Measurements from ENCODE around the gene MYO1E. TPM values are rescaled to one million over a fixed set of nuclear protein-coding genes. Genes with fewer than 3 reads are reported as not detected.

MYO1E gene
- total and polyA plus RNA-seq, 2 of the 4 experiments (the other 2 are of a cell fraction): 13.4 to 37.3 TPM

DNA sequence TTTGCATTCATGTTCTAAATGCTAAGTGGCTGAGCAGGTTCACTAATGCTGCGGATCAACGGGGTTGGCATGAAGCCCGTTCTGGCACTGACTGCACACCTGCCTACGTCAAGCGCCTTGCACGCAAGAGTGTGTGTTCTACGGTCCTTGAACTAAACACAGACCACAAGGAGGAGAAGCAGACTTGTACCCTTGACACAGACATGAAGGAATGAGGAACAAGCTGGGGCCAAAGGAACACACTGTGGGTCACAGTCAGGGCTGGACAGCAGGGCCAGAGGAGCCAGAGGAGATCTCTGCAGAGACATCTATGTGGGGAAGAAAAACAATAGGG, 214.0 kb downstream of the MYO1E start:
- Histone ChIP-seq H2BK5ac (ENCODE audit: low read depth, low read length, poor library complexity, severe bottlenecking) (no peak overlapping the region), H3K9me3 (ENCODE audit: control insufficient read depth, insufficient read depth, low read length) (no peaks in the 10 kb centered on the region), H4K91ac (ENCODE audit: insufficient read depth, low read depth, low read length) (no peak overlapping the region), H4K8ac (ENCODE audit: low read depth in 2 of 2, low read length in 2 of 2) (no peak overlapping the region), H3K18ac (ENCODE audit: low read depth, low read length) (no peak overlapping the region), H3K14ac (replicated peaks; ENCODE audit: low read depth, low read length) (no peak overlapping the region), H3K23ac (ENCODE audit: low read depth, low read length) (no peak overlapping the region), H4K20me1 (ENCODE audit: insufficient read depth, low read length) (no peaks in the 10 kb centered on the region), H3K36me3 (ENCODE audit: control insufficient read depth, insufficient read depth, low read length) (peaks cover 28% of the 10 kb centered on the region), H3K9me1 (ENCODE audit: insufficient read depth, low read length) (0 out of 2 replicates have a peak, but pooled peaks cover 2% of the 10 kb centered on the region), H3K4me1 (ENCODE audit: control insufficient read depth, insufficient read depth, low read length) (no peaks in the 10 kb centered on the region), H2BK120ac (ENCODE audit: low read depth, low read length) (no peak overlapping the region), H3K4me3 (ENCODE audit: insufficient read depth, low read depth, low read length) (no peak overlapping the region), H2AFZ (replicated peaks; ENCODE audit: low read length, poor library complexity) (no peak overlapping the region), H3K4ac (ENCODE audit: low read depth, low read length) (no peak overlapping the region), H3K9ac (ENCODE audit: low read depth, low read length) (no peak overlapping the region), H2BK15ac (ENCODE audit: low read depth, low read length) (no peak overlapping the region), H4K5ac (ENCODE audit: low read depth, low read length) (no peak overlapping the region), H3K79me1 (ENCODE audit: low read depth in 1 of 2, low read length in 2 of 2) (no peaks in the 10 kb centered on the region), H2AK5ac (ENCODE audit: low read depth, low read length) (no peak overlapping the region), H2AK9ac (replicated peaks; ENCODE audit: low read depth, low read length, poor library complexity) (no peak overlapping the region), H3K4me2 (ENCODE audit: low read depth, low read length) (no peak overlapping the region), H3K56ac (ENCODE audit: extremely low read depth, insufficient read depth, low read length) (no peak overlapping the region), H3K27me3 (ENCODE audit: control insufficient read depth, insufficient read depth, low read length) (no peaks in the 10 kb centered on the region), H2BK20ac (ENCODE audit: low read depth, low read length) (no peak overlapping the region), H3K27ac (ENCODE audit: insufficient read depth, low read length) (no peak overlapping the region)
- dilution Hi-C loops (cut with HindIII; ENCODE audit: low sequenced_read_pairs, unreplicated experiment): no loop called here
- ATAC-seq (ENCODE audit: low read depth) (no peak), DNase-seq (no peak)
- TF ChIP-seq CHD1 (IDR thresholded peaks at IDR 0.05; ENCODE audit: low read depth, low read length) (no peak), NFE2L2 (IDR thresholded peaks at IDR 0.05; ENCODE audit: low read depth, low read length) (no peak), MAFK (IDR thresholded peaks at IDR 0.05; ENCODE audit: low read depth, low read length) (no peak), CEBPB (IDR thresholded peaks at IDR 0.05; ENCODE audit: low read depth, low read length) (no peak), RCOR1 (IDR thresholded peaks at IDR 0.05; ENCODE audit: insufficient replicate concordance, low read length) (no peak), MXI1 (IDR thresholded peaks at IDR 0.05; ENCODE audit: borderline replicate concordance, low read depth, low read length) (no peak), RAD21 (IDR thresholded peaks at IDR 0.05; ENCODE audit: low read length) (no peak), CTCF (conservative IDR thresholded peaks at IDR 0.05; ENCODE audit: low read depth, low read length) (no peak), POLR2A (IDR thresholded peaks at IDR 0.05; ENCODE audit: low read depth, low read length) (no peak), BHLHE40 (IDR thresholded peaks at IDR 0.05; ENCODE audit: low read depth, low read length) (no peak), FOS (IDR thresholded peaks at IDR 0.05; ENCODE audit: low read depth, low read length) (no peak)
- in situ Hi-C loops (cut with MboI; ENCODE audit: low sequenced_read_pairs): no loop called here
- no TSS peak for BruUV-seq (replicated peaks)
- POLR2A ChIA-PET (ENCODE audit: unreplicated experiment): no interaction called here
- intact Hi-C loops (cut with micrococcal nuclease): no loop called here
- CTCF ChIA-PET: no interaction called here
- 100% methylated on average over 2 of the region's 7 CpGs; no CpG with 5 or more reads in 1 of the 2 experiments for WGBS, 2 experiments (ENCODE audit: extremely low coverage in 2 of 2, insufficient read length in 1 of 2)

Data from IMR-90 (cell line).